D721Med (cell line): ENCODE measurements around the gene PTGIS.

Experiments used
- DNase-seq: peaks from one replicate; pipeline ENCODE4 v3.0.0; 2011; ENCODE audit warnings: low spot score; ENCODE audit not compliant: insufficient read length
- FAIRE-seq: peaks from 2 replicates; lab custom pipeline; 2011; peaks lifted over from hg19 to GRCh38; lab: Jason Lieb, UNC
- TF ChIP-seq, protein P1 (sequence below): IDR thresholded peaks from 2 replicates; pipeline ENCODE4 v1.5.1; 2012; ENCODE audit warnings: mild to moderate bottlenecking, control low read depth; ENCODE audit not compliant: insufficient read depth; ENCODE audit errors: missing control alignments

PTGIS gene

DNA sequence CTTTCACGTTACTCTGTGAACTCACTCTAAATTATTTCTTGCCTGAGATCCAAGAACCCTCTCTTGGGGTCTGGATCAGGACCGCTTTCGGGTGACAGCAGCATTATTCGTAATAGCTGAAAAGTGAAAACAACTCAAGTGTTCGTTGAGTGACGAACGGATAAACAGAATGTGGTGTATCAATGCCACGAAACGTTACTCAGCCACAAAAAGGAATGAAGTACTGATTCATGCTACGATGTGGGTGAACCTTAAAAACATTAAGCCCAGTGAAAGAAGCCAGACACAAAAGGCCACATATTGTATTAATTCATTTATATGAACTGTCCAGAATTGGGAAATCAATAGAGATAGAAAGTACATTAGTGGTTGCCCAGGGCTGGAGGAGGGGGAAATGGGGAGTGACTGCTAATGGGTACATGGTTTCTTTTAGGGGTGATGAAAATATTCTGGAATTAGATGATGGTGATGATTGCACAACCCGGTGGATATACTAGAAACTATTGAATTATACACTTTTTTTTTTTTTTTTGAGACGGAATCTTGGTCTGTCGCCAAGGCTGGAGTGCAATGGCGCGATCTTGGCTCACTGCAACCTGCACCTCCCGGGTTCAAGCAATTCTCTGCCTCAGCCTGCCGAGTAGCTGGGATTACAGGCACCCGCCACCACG, 8.4 kb downstream of the PTGIS start:
- TF ChIP-seq, protein P1, sequence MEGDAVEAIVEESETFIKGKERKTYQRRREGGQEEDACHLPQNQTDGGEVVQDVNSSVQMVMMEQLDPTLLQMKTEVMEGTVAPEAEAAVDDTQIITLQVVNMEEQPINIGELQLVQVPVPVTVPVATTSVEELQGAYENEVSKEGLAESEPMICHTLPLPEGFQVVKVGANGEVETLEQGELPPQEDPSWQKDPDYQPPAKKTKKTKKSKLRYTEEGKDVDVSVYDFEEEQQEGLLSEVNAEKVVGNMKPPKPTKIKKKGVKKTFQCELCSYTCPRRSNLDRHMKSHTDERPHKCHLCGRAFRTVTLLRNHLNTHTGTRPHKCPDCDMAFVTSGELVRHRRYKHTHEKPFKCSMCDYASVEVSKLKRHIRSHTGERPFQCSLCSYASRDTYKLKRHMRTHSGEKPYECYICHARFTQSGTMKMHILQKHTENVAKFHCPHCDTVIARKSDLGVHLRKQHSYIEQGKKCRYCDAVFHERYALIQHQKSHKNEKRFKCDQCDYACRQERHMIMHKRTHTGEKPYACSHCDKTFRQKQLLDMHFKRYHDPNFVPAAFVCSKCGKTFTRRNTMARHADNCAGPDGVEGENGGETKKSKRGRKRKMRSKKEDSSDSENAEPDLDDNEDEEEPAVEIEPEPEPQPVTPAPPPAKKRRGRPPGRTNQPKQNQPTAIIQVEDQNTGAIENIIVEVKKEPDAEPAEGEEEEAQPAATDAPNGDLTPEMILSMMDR = no peak
- DNase-seq = no peak
- no peak for FAIRE-seq

DNA sequence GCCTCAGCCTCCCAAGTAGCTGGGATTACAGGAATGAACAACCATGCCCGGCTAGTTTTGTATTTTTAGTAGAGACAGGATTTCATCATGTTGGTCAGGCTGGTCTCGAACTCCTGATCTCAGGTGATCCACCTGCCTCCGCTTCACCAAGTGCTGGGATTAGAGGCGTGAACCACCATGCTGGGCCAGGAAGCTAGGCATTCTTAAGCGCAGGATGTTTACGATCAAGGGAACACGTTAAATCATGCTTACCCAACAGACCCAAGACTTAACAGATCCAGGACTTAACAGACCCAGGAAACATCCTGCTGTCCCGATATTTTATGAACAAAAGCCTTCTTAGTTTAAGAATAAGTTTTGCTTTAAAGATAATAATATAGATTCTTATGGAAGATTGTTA, 9.1 kb downstream of the PTGIS start:
- TF ChIP-seq, protein P1 = no peak
- DNase-seq (no peak), FAIRE-seq (no peak)

DNA sequence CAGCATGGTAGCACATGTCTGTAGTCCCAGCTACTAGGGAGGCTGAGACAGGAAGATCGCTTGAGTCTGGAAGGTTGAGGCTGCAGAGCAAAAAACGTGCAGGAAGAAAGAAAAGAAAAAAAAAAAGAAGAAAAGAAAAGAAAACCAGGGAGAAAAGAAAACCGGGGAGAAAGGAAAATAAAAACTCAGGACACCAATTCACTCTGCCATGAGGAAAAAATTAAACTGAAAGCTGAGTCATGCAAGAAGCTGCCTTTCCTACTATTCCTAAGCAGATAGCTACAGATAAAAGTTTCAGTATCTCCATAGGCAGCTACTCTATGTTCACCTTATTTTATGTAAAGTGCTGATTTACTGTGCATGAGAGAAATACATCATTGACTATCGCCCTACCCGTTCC, 10.5 kb downstream of the PTGIS start:
- no peak for FAIRE-seq
- no peak for DNase-seq
- TF ChIP-seq, protein P1 = no peak

DNA sequence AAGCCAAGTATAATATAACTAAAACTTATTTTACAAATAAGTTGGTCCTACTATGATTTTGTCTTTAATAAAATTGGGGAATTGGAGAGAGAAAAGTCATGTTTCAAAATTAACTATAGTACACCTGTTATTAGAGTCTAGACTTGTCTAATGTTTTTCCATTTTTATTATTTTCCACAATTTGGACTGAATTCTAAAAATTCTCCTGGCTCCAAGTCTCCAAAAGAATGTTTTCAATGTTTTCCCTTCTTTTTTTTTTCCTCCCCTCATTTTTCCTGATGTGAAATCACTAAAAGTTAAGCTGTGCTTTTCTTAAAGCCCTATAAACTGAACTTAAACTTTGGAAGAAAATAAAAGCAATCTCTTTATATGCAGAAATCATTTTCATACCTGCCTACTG, 11.3 kb downstream of the PTGIS start:
- TF ChIP-seq, protein P1 = no peak
- DNase-seq (no peak), FAIRE-seq (no peak)

DNA sequence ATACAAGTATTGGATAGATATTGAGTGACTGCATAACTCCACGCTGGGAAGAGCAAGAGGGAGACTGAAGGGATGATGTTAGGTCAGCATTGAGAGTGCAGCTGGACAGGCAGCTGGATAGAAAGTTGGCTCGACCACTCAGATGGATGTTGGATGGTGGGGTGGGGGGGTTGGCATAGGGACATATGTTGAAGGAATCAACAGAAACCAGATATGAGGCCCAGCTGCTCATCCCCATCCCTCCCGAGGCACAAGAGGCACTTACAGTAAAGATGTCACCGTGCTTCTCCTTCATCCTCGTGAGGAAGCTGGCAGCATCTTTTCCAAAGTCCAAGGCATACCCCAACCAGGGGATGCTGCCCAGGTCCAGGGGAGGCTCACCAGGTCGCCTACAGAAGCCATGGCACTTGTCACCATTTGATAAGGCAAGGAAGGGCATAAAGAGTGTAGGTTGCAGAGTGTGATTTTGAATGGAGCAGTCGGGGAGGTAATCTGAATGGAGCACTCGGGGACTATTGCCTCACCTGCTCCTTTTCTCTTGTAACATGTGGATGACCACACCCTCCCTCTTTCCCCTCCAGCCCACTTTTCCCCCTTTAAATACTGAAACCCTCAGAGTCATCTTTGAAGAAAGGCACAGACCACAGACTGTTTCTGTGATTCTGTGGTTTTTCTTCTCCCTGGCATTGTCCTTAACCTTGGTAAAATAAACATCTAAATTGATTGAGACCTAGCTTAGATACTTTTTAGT, 18.0 kb downstream of the PTGIS start:
- TF ChIP-seq, protein P1 = no peak
- FAIRE-seq (no peak), DNase-seq (no peak)

DNA sequence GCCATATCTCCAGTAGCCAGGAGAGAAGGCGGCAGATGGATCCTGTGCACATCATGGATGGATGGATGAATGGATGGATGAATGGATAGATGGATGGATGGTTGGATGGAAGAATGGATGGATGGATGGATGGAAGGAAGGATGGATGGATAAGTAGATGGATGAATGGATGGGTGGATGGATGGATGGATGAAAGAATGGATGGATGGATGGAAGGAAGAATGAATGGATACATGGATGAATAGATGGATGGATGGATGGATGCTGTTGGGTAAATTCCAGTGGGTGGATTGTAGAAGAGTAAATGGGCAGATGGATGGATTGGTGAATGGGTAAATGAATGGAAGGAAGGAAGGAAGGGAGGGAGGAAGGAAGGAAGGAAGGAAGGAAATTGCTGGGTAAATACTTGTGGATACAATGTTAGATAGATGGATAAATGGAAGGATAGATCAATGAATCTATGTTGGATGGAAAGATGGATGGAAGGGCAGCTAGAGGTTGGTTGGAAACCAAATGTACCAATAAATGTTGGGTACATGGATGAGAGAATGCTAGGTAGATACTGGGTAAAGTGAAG, 19.5 kb downstream of the PTGIS start:
- TF ChIP-seq, protein P1 = no peak
- no peak for DNase-seq
- no peak for FAIRE-seq
